ENCODE measurements around the gene ALG14. TPM values are rescaled to one million over a fixed set of nuclear protein-coding genes. Genes with fewer than 3 reads are reported as not detected.

ALG14 gene
- total and polyA plus RNA-seq, 10 of the 15 experiments (the other 5 are each of a cell fraction or from before 2014, with no cell fraction given), result 2.6 to 19.2 (median 7.5) TPM

- intact Hi-C loops (cut with micrococcal nuclease; ENCODE audit: unreplicated experiment) (no loop called here), in situ Hi-C loops (cut with MboI) (no loop called here)
- H3K27me3 ChIP-seq (replicated peaks in 1 of 2; ENCODE audit: control insufficient read depth in 2 of 2, insufficient read depth in 2 of 2, low read length in 1 of 2), result peaks cover 0 to under 1% of the 10 kb centered on the region in 2 experiments; a peak in 1 of 4 replicates
- CTCF ChIA-PET, result interaction anchor here (0.7 to 4.0 kb wide), 14 partner anchors 10 to 163 kb away, joined by 3 to 44 read pairs (median 5); partner anchors contain the start of genes ALG14 and RWDD3
- SMC1A ChIA-PET (ENCODE audit: uncharacterized antibody, unreplicated experiment), result interaction anchor here (2.3 to 2.7 kb wide), 3 partner anchors 10 to 148 kb away, joined by 6 to 14 read pairs (median 10); partner anchors contain the start of genes ALG14 and RWDD3
- no peak overlapping the region for H2AFZ ChIP-seq (ENCODE audit: control insufficient read depth, low read depth, low read length)
- DNase-seq (ENCODE audit: low read depth, low spot score), result no peak
- no peaks in the 10 kb centered on the region for H3K79me2 ChIP-seq (ENCODE audit: control insufficient read depth, insufficient read depth, low read length)
- no peaks in the 10 kb centered on the region for H3K36me3 ChIP-seq (ENCODE audit: control insufficient read depth in 2 of 2, insufficient read depth in 2 of 2, low read length in 1 of 2)
- no peaks in the 10 kb centered on the region for H3K9me3 ChIP-seq (replicated peaks; ENCODE audit: control insufficient read depth, insufficient read depth, low read length)
- ATAC-seq, result no peak
- FAIRE-seq, result no peak
- H3K9ac ChIP-seq (ENCODE audit: control insufficient read depth, insufficient read depth, low read length), result no peak overlapping the region
- RAD21 ChIA-PET (ENCODE audit: unreplicated experiment), result interaction anchor here (1.4 to 2.7 kb wide), 2 partner anchors 12 to 148 kb away, joined by 4 to 32 read pairs; partner anchors contain the start of genes ALG14 and RWDD3
- H3K4me3 ChIP-seq, result no peak overlapping the region
- no peak overlapping the region for H3K4me2 ChIP-seq (ENCODE audit: control insufficient read depth, insufficient read depth)
- no peak overlapping the region for H3K27ac ChIP-seq (ENCODE audit: control insufficient read depth, insufficient read depth)
- WGBS (ENCODE audit: insufficient coverage, insufficient replicate concordance, low lambda C conversion rate, missing lambda C conversion rate), result 18% methylated on average over 2 of the region's 2 CpGs
- no peaks in the 10 kb centered on the region for H4K20me1 ChIP-seq (ENCODE audit: control insufficient read depth, insufficient read depth)
- POLR2A ChIA-PET, result no interaction called here
- BruUV-seq (replicated peaks), result no TSS peak
- no peak for TF ChIP-seq MEF2A (IDR thresholded peaks at IDR 0.05; ENCODE audit: insufficient read depth, low read depth, low read length)
- TF ChIP-seq HDGF (IDR thresholded peaks at IDR 0.05), result no peak
- TF ChIP-seq RFX5 (IDR thresholded peaks at IDR 0.05; ENCODE audit: low read depth, low read length), result no peak
- TF ChIP-seq, protein P1, sequence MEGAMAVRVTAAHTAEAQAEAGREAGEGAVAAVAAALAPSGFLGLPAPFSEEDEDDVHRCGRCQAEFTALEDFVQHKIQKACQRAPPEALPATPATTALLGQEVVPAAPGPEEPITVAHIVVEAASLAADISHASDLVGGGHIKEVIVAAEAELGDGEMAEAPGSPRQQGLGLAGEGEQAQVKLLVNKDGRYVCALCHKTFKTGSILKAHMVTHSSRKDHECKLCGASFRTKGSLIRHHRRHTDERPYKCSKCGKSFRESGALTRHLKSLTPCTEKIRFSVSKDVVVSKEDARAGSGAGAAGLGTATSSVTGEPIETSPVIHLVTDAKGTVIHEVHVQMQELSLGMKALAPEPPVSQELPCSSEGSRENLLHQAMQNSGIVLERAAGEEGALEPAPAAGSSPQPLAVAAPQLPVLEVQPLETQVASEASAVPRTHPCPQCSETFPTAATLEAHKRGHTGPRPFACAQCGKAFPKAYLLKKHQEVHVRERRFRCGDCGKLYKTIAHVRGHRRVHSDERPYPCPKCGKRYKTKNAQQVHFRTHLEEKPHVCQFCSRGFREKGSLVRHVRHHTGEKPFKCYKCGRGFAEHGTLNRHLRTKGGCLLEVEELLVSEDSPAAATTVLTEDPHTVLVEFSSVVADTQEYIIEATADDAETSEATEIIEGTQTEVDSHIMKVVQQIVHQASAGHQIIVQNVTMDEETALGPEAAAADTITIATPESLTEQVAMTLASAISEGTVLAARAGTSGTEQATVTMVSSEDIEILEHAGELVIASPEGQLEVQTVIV (IDR thresholded peaks at IDR 0.05; ENCODE audit: borderline replicate concordance, partially characterized antibody), result no peak
- H3K4me1 ChIP-seq (ENCODE audit: control insufficient read depth, insufficient read depth, low read length), result no peaks in the 10 kb centered on the region
These were observed 12.6 kb upstream of the ALG14 start for GRCh38 chr1:95085376-95085775.
